WTC11 (cell line): Measurements from ENCODE around the gene GDPD2. TPM values are rescaled to one million over a fixed set of nuclear protein-coding genes. Genes with fewer than 3 reads are reported as not detected.

Source experiments
- ATAC-seq: fragments of 200-7000 bp; cut with Tn5 transposase; 2 replicates; pipeline ENCODE4 v1.10.0; 2021; ENCODE audit warnings: mild to moderate bottlenecking, moderate library complexity
- CTCF ChIA-PET: fragments of 300-600 bp; sonication (Branson Sonifier 250); formaldehyde crosslinking; loops from one replicate; lab custom pipeline; 2021; ENCODE audit warnings: antibody characterized with exemption; lab: Charles Lee
- POLR2A ChIA-PET: fragments of 350-600 bp; sonication (Branson Sonifier 250); formaldehyde crosslinking; loops from one replicate; lab custom pipeline; 2021; ENCODE audit warnings: antibody characterized with exemption; lab: Charles Lee
- DNase-seq: peaks from one replicate; pipeline ENCODE4 v3.0.0; 2021; ENCODE audit warnings: low spot score
- H3K27ac Mint-ChIP-seq: 2 replicates; pipeline ENCODE4 v1.8.0; 2021; ENCODE audit warnings: mixed read lengths
- H3K27me3 Mint-ChIP-seq: 2 replicates; pipeline ENCODE4 v1.8.0; 2021; ENCODE audit warnings: low read depth, mild to moderate bottlenecking, moderate library complexity, mixed read lengths
- H3K36me3 Mint-ChIP-seq: 2 replicates; pipeline ENCODE4 v1.8.0; 2021; ENCODE audit warnings: mixed read lengths
- H3K4me1 Mint-ChIP-seq: 2 replicates; pipeline ENCODE4 v1.8.0; 2022; ENCODE audit warnings: mixed read lengths
- H3K4me3 Mint-ChIP-seq: 2 replicates; pipeline ENCODE4 v1.8.0; 2021; ENCODE audit warnings: mild to moderate bottlenecking, moderate library complexity, mixed read lengths
- H3K9me3 Mint-ChIP-seq: 2 replicates; pipeline ENCODE4 v1.8.0; 2021; ENCODE audit warnings: mixed read lengths
- CDX4 ChIP-seq: fragments of 250-450 bp; sonication (Bioruptor Pico); IDR thresholded peaks from 2 replicates; pipeline ENCODE4 v1.9.0; 2021; ENCODE audit warnings: moderate library complexity, mild to moderate bottlenecking, inconsistent platforms, borderline replicate concordance
- CREM ChIP-seq: sonication (generic); formaldehyde crosslinking; IDR thresholded peaks from 2 replicates; pipeline ENCODE4 v1.8.1; 2022; ENCODE audit warnings: mild to moderate bottlenecking, missing genetic modification reagents, moderate library complexity
- E2F1 ChIP-seq: sonication (generic); formaldehyde crosslinking; IDR thresholded peaks from 2 replicates; pipeline ENCODE4 v1.8.0; 2022; ENCODE audit warnings: mild to moderate bottlenecking, missing genetic modification reagents
- EMX1 ChIP-seq: fragments of 250-450 bp; sonication (Bioruptor Pico); IDR thresholded peaks from 2 replicates; pipeline ENCODE4 v1.8.0; 2021; ENCODE audit warnings: mild to moderate bottlenecking
- FOXJ3 ChIP-seq: sonication (generic); formaldehyde crosslinking; IDR thresholded peaks from 2 replicates; pipeline ENCODE4 v1.9.0; 2021; ENCODE audit warnings: missing genetic modification reagents, mild to moderate bottlenecking, borderline replicate concordance
- FOXP1 ChIP-seq: sonication (generic); formaldehyde crosslinking; IDR thresholded peaks from 2 replicates; pipeline ENCODE4 v1.8.0; 2022; ENCODE audit warnings: missing genetic modification reagents, mild to moderate bottlenecking, moderate library complexity, borderline replicate concordance
- IRF2 ChIP-seq: sonication (generic); formaldehyde crosslinking; IDR thresholded peaks from 2 replicates; pipeline ENCODE4 v1.8.0; 2022; ENCODE audit warnings: low read depth, missing genetic modification reagents, borderline replicate concordance
- MYBL2 ChIP-seq: sonication (generic); formaldehyde crosslinking; IDR thresholded peaks from 2 replicates; pipeline ENCODE4 v1.8.1; 2023; ENCODE audit warnings: mild to moderate bottlenecking, moderate library complexity, missing genetic modification reagents
- NFYB ChIP-seq: sonication (generic); formaldehyde crosslinking; conservative IDR thresholded peaks from 2 replicates; pipeline ENCODE4 v1.8.0; 2022; ENCODE audit warnings: low read depth, missing genetic modification reagents
- NR3C1 ChIP-seq: sonication (generic); formaldehyde crosslinking; conservative IDR thresholded peaks from 2 replicates; pipeline ENCODE4 v1.8.1; 2023; ENCODE audit warnings: low read depth, mild to moderate bottlenecking, missing genetic modification reagents
- OVOL2 ChIP-seq: fragments of 250-450 bp; sonication (Bioruptor Pico); IDR thresholded peaks from 2 replicates; pipeline ENCODE4 v1.9.0; 2021; ENCODE audit warnings: mild to moderate bottlenecking, borderline replicate concordance
- RORB ChIP-seq: fragments of 250-450 bp; sonication (Bioruptor Pico); IDR thresholded peaks from 2 replicates; pipeline ENCODE4 v1.9.0; 2021; ENCODE audit warnings: mild to moderate bottlenecking
- SMAD3 ChIP-seq: sonication (generic); formaldehyde crosslinking; IDR thresholded peaks from 2 replicates; pipeline ENCODE4 v1.8.0; 2022; ENCODE audit warnings: missing genetic modification reagents, mild to moderate bottlenecking, borderline replicate concordance
- TCF7 ChIP-seq: sonication (generic); formaldehyde crosslinking; IDR thresholded peaks from 2 replicates; pipeline ENCODE4 v1.8.0; 2022; ENCODE audit warnings: mild to moderate bottlenecking, low read depth, missing genetic modification reagents, moderate library complexity
- TP53 ChIP-seq: sonication (generic); formaldehyde crosslinking; IDR thresholded peaks from 2 replicates; pipeline ENCODE4 v1.8.1; 2023; ENCODE audit warnings: mild to moderate bottlenecking, missing genetic modification reagents
- USF2 ChIP-seq: sonication (generic); formaldehyde crosslinking; IDR thresholded peaks from 2 replicates; pipeline ENCODE4 v1.8.1; 2023; ENCODE audit warnings: mild to moderate bottlenecking, missing genetic modification reagents, moderate library complexity
- ZNF219 ChIP-seq: sonication (generic); formaldehyde crosslinking; IDR thresholded peaks from 2 replicates; pipeline ENCODE4 v1.8.0; 2023; ENCODE audit warnings: missing genetic modification reagents, mild to moderate bottlenecking, borderline replicate concordance
- ZNF232 ChIP-seq: sonication (generic); formaldehyde crosslinking; IDR thresholded peaks from 2 replicates; pipeline ENCODE4 v1.8.0; 2022; ENCODE audit warnings: mild to moderate bottlenecking, missing genetic modification reagents
- ZNF281 ChIP-seq: sonication (generic); formaldehyde crosslinking; IDR thresholded peaks from 2 replicates; pipeline ENCODE4 v1.8.0; 2023; ENCODE audit warnings: mild to moderate bottlenecking, missing genetic modification reagents
- ZNF423 ChIP-seq: fragments of 250-450 bp; sonication (Bioruptor Pico); IDR thresholded peaks from 2 replicates; pipeline ENCODE4 v2.1.2; 2022; ENCODE audit warnings: mild to moderate bottlenecking, moderate library complexity
- ZNF425 ChIP-seq: fragments of 250-450 bp; sonication (Bioruptor Pico); conservative IDR thresholded peaks from 2 replicates; pipeline ENCODE4 v1.9.0; 2021; ENCODE audit warnings: mild to moderate bottlenecking
- total RNA-seq: library from RNA; stranded (reverse); gene quantifications from 3 replicates; pipeline ENCODE4 v1.2.3, GENCODE V29; 2021
- TF ChIP-seq, protein P1 (sequence below): fragments of 200-600 bp; IDR thresholded peaks from 2 replicates; pipeline ENCODE4 v1.8.0; 2022; ENCODE audit warnings: antibody characterized with exemption

GDPD2 gene
- total RNA-seq, 1 experiment from 2014 or later, result 7.0 TPM

GRCh38 chrX:70479247-70479921, 56.3 kb downstream of the GDPD2 start:
- ATAC-seq (no peak), DNase-seq (no peak)
- H3K9me3 Mint-ChIP-seq, result no peaks in the 10 kb centered on the region
- no peaks in the 10 kb centered on the region; the same call in 1 of the 2 replicates for H3K27me3 Mint-ChIP-seq
- peaks cover 85% of the 10 kb centered on the region for H3K4me1 Mint-ChIP-seq
- H3K4me3 Mint-ChIP-seq, result peak overlapping the region; percentile 55
- ChIA-PET POLR2A (no interaction called here), CTCF (interaction anchor here (0.9 to 2.4 kb wide), 3 partner anchors 25 to 57 kb away, joined by 3 to 9 read pairs (median 6); partner anchors contain the start of gene GDPD2)
- H3K36me3 Mint-ChIP-seq, result peaks cover 12% of the 10 kb centered on the region
- no peak overlapping the region for H3K27ac Mint-ChIP-seq
- TF ChIP-seq NR3C1 (CRISPR knock-in tag), result no peak
- TF ChIP-seq TP53, result no peak
- TF ChIP-seq ZNF219, result no peak
- no peak for TF ChIP-seq ZNF423
- TF ChIP-seq E2F1, result no peak
- no peak for TF ChIP-seq NFYB (CRISPR knock-in tag)
- no peak for TF ChIP-seq ZNF232 (CRISPR knock-in tag)
- TF ChIP-seq USF2 (CRISPR knock-in tag), result no peak
- TF ChIP-seq CREM (CRISPR knock-in tag), result no peak
- no peak for TF ChIP-seq TCF7
- TF ChIP-seq RORB (CRISPR knock-in tag), result no peak

DNA sequence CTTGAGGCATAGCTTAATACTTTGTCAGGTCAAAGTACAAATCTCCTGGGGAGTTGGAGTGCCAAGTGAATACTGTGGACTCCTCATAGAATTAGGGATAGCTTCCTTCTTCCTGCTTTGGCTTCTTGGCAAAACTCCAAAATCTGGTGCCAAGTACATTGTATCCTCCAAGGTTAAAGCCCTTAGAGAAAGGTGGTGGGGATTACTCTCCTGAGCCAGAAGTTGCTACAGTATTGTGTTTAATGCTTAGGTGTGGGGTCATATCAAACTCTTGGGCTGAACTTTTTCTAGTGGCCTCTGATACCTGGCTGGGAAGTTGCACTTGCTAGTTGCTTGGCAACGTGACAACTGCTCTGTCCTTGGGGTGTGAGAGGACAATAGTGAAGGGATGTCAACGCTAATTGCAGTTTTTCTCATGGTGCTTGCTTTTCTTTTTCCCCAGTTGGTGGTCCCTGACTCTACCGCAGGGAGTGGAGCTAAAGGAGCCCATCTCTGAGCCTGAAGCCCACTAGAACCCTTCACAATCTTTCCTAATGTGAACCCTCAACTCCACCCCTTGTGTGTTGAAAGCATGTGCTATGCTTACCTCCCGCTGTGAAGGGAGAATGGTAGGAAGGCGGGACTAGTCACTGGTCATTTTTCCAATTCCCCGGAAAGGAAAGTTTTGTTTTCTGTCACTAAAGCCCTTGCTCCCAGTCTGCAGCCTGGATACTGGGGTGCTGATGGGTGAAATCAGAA, 57.0 kb downstream of the GDPD2 start:
- Mint-ChIP-seq H3K27ac (no peak overlapping the region), H3K9me3 (no peaks in the 10 kb centered on the region), H3K27me3 (no peaks in the 10 kb centered on the region; the same call in 1 of the 2 replicates), H3K4me1 (peaks cover 88% of the 10 kb centered on the region), H3K36me3 (peaks cover 12% of the 10 kb centered on the region), H3K4me3 (peak overlapping the region; percentile 43)
- no peak for TF ChIP-seq TP53
- no peak for TF ChIP-seq ZNF425 (CRISPR knock-in tag)
- TF ChIP-seq, protein P1, sequence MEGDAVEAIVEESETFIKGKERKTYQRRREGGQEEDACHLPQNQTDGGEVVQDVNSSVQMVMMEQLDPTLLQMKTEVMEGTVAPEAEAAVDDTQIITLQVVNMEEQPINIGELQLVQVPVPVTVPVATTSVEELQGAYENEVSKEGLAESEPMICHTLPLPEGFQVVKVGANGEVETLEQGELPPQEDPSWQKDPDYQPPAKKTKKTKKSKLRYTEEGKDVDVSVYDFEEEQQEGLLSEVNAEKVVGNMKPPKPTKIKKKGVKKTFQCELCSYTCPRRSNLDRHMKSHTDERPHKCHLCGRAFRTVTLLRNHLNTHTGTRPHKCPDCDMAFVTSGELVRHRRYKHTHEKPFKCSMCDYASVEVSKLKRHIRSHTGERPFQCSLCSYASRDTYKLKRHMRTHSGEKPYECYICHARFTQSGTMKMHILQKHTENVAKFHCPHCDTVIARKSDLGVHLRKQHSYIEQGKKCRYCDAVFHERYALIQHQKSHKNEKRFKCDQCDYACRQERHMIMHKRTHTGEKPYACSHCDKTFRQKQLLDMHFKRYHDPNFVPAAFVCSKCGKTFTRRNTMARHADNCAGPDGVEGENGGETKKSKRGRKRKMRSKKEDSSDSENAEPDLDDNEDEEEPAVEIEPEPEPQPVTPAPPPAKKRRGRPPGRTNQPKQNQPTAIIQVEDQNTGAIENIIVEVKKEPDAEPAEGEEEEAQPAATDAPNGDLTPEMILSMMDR, result no peak
- TF ChIP-seq IRF2 (CRISPR knock-in tag), result no peak
- TF ChIP-seq EMX1 (CRISPR knock-in tag), result no peak
- TF ChIP-seq FOXP1, result no peak
- no peak for TF ChIP-seq USF2 (CRISPR knock-in tag)
- no peak for TF ChIP-seq CDX4
- no peak for TF ChIP-seq ZNF281 (CRISPR knock-in tag)
- TF ChIP-seq MYBL2 (CRISPR knock-in tag), result no peak
- no peak for TF ChIP-seq OVOL2 (CRISPR knock-in tag)
- no peak for TF ChIP-seq ZNF232 (CRISPR knock-in tag)
- TF ChIP-seq FOXJ3 (CRISPR knock-in tag), result no peak
- TF ChIP-seq SMAD3 (CRISPR knock-in tag), result no peak
- POLR2A ChIA-PET, result no interaction called here
- CTCF ChIA-PET, result interaction anchor here (1.5 kb wide), 1 partner anchor 57 kb away, joined by 6 read pairs; the partner anchor contains the start of gene GDPD2
- ATAC-seq, result peak; percentile 18; the same call in 1 of the 2 replicates
- no peak for DNase-seq
